Measurements from ENCODE around the gene NEK7. TPM values are rescaled to one million over a fixed set of nuclear protein-coding genes. Genes with fewer than 3 reads are reported as not detected.

Gene NEK7
- total and polyA plus RNA-seq, 9 of the 15 experiments (the other 6 are each of a cell fraction or from before 2014, with no cell fraction given), result 8.5 to 37.3 (median 27.7) TPM

- in situ Hi-C loops (cut with MboI), result no loop called here
- intact Hi-C loops (cut with micrococcal nuclease), result no loop called here
- no peak for TF ChIP-seq FOXJ2 (tag; IDR thresholded peaks at IDR 0.05)
- TF ChIP-seq PTRF (tag; IDR thresholded peaks at IDR 0.05), result no peak
- no peak for TF ChIP-seq NFYB (IDR thresholded peaks at IDR 0.05; ENCODE audit: extremely low read depth, insufficient read length)
- no peak for TF ChIP-seq CHD4 (IDR thresholded peaks at IDR 0.05; ENCODE audit: insufficient read depth, insufficient replicate concordance, low read depth, low read length, poor library complexity, severe bottlenecking)
- TF ChIP-seq MAFG (tag; conservative IDR thresholded peaks at IDR 0.05), result no peak
- no peak for TF ChIP-seq ZNF384 (IDR thresholded peaks at IDR 0.05; ENCODE audit: low read depth, low read length)
- H3K9me3 ChIP-seq (replicated peaks; ENCODE audit: control insufficient read depth, insufficient read depth, low read depth, low read length), result no peaks in the 10 kb centered on the region
- ATAC-seq, result peak; percentile 65
- no peak overlapping the region for H3K9ac ChIP-seq (ENCODE audit: insufficient read depth in 1 of 2, low read depth in 2 of 2, low read length in 2 of 2)
- H3K79me2 ChIP-seq (ENCODE audit: control insufficient read depth, insufficient read depth, low read length), result 0 out of 3 replicates have a peak, but pooled peaks cover 6% of the 10 kb centered on the region
- H3K27me3 ChIP-seq (ENCODE audit: control insufficient read depth in 2 of 2, insufficient read depth in 2 of 2, low read length in 2 of 2), result no peaks in the 10 kb centered on the region
- no peak overlapping the region for H3K4me3 ChIP-seq
- CTCF ChIA-PET (ENCODE audit: low intra/inter-chr PET ratio), result no interaction called here
- no peaks in the 10 kb centered on the region for H3K36me3 ChIP-seq (ENCODE audit: control insufficient read depth, insufficient read depth, low read length)
- no peak overlapping the region; the same call in 2 of the 3 replicates for H3K27ac ChIP-seq (ENCODE audit: extremely low read depth, low read depth, low read length)
- H2AFZ ChIP-seq (ENCODE audit: low read depth, low read length), result no peak overlapping the region
- no peaks in the 10 kb centered on the region for H4K20me1 ChIP-seq (replicated peaks; ENCODE audit: control insufficient read depth, insufficient read depth, low read length)
- H3K9me1 ChIP-seq (ENCODE audit: control insufficient read depth, insufficient read depth, low read length), result no peaks in the 10 kb centered on the region
- WGBS (ENCODE audit: insufficient coverage, low coverage, missing lambda C conversion rate), result 53% methylated on average over 2 of the region's 2 CpGs
- POLR2A ChIA-PET, result interaction anchor here (1.3 kb wide), 1 partner anchor 13 kb away, joined by 4 read pairs; no protein-coding TSS in a partner anchor
- H3K4me1 ChIP-seq (replicated peaks in 1 of 2; ENCODE audit: control insufficient read depth in 2 of 2, insufficient read depth in 2 of 2, low read length in 2 of 2), result no peaks in the 10 kb centered on the region; a peak in 1 of 5 replicates
- peak in 1 of 4 experiments; percentile 12 for DNase-seq (ENCODE audit: extremely low read depth in 1 of 4, low spot score in 3 of 4)
- FAIRE-seq, result no peak
- no TSS peak for BruUV-seq (replicated peaks)
- H3K4me2 ChIP-seq (ENCODE audit: insufficient read depth, low read length), result no peak overlapping the region
These were observed 72.1 kb downstream of the NEK7 start for GRCh38 chr1:198228925-198229324.

- Histone ChIP-seq H3K4me1 (replicated peaks in 1 of 2; ENCODE audit: control insufficient read depth in 2 of 2, insufficient read depth in 2 of 2, low read length in 2 of 2) (no peaks in the 10 kb centered on the region; a peak in 1 of 5 replicates), H3K79me2 (ENCODE audit: control insufficient read depth, insufficient read depth, low read length) (0 out of 3 replicates have a peak, but pooled peaks cover 3% of the 10 kb centered on the region), H2AFZ (ENCODE audit: low read depth, low read length) (no peak overlapping the region), H3K27ac (ENCODE audit: extremely low read depth, low read depth, low read length) (no peak overlapping the region), H4K20me1 (replicated peaks; ENCODE audit: control insufficient read depth, insufficient read depth, low read length) (no peaks in the 10 kb centered on the region), H3K9ac (ENCODE audit: insufficient read depth in 1 of 2, low read depth in 2 of 2, low read length in 2 of 2) (no peak overlapping the region), H3K4me2 (ENCODE audit: insufficient read depth, low read length) (no peak overlapping the region), H3K4me3 (no peak overlapping the region), H3K9me3 (replicated peaks; ENCODE audit: control insufficient read depth, insufficient read depth, low read depth, low read length) (no peaks in the 10 kb centered on the region), H3K9me1 (ENCODE audit: control insufficient read depth, insufficient read depth, low read length) (no peaks in the 10 kb centered on the region), H3K27me3 (ENCODE audit: control insufficient read depth in 2 of 2, insufficient read depth in 2 of 2, low read length in 2 of 2) (no peaks in the 10 kb centered on the region), H3K36me3 (ENCODE audit: control insufficient read depth, insufficient read depth, low read length) (peaks cover 3% of the 10 kb centered on the region; the same call in 1 of the 3 replicates)
- in situ Hi-C loops (cut with MboI) (no loop called here), intact Hi-C loops (cut with micrococcal nuclease) (no loop called here)
- no peak for DNase-seq (ENCODE audit: extremely low read depth in 1 of 4, low spot score in 3 of 4)
- no peak for TF ChIP-seq CHD2 (IDR thresholded peaks at IDR 0.05; ENCODE audit: low read depth, low read length)
- FAIRE-seq, result no peak
- ATAC-seq, result no peak
- ChIA-PET CTCF (ENCODE audit: low intra/inter-chr PET ratio) (no interaction called here), POLR2A (no interaction called here)
- WGBS (ENCODE audit: insufficient coverage, low coverage, missing lambda C conversion rate), result 64% methylated on average over 3 of the region's 3 CpGs
- BruUV-seq (replicated peaks), result no TSS peak
These were observed 75.0 kb downstream of the NEK7 start for GRCh38 chr1:198231779-198232178.
